ENCODE data around the gene RNF222.

GRCh38 chr17:8436844-8437171 lies 39.2 kb upstream of the RNF222 start:
- TF ChIP-seq, protein P1, sequence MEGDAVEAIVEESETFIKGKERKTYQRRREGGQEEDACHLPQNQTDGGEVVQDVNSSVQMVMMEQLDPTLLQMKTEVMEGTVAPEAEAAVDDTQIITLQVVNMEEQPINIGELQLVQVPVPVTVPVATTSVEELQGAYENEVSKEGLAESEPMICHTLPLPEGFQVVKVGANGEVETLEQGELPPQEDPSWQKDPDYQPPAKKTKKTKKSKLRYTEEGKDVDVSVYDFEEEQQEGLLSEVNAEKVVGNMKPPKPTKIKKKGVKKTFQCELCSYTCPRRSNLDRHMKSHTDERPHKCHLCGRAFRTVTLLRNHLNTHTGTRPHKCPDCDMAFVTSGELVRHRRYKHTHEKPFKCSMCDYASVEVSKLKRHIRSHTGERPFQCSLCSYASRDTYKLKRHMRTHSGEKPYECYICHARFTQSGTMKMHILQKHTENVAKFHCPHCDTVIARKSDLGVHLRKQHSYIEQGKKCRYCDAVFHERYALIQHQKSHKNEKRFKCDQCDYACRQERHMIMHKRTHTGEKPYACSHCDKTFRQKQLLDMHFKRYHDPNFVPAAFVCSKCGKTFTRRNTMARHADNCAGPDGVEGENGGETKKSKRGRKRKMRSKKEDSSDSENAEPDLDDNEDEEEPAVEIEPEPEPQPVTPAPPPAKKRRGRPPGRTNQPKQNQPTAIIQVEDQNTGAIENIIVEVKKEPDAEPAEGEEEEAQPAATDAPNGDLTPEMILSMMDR (IDR thresholded peaks at IDR 0.05; ENCODE audit: control extremely low read depth in 1 of 3, insufficient read depth in 1 of 3, low read depth in 1 of 3, low read length in 3 of 3), result no peak
- TF ChIP-seq TAF1 (IDR thresholded peaks at IDR 0.05; ENCODE audit: low read depth, low read length) (no peak), EZH2 (IDR thresholded peaks at IDR 0.05; ENCODE audit: low read depth, low read length, severe bottlenecking) (no peak)
- TF ChIP-seq, protein P2, sequence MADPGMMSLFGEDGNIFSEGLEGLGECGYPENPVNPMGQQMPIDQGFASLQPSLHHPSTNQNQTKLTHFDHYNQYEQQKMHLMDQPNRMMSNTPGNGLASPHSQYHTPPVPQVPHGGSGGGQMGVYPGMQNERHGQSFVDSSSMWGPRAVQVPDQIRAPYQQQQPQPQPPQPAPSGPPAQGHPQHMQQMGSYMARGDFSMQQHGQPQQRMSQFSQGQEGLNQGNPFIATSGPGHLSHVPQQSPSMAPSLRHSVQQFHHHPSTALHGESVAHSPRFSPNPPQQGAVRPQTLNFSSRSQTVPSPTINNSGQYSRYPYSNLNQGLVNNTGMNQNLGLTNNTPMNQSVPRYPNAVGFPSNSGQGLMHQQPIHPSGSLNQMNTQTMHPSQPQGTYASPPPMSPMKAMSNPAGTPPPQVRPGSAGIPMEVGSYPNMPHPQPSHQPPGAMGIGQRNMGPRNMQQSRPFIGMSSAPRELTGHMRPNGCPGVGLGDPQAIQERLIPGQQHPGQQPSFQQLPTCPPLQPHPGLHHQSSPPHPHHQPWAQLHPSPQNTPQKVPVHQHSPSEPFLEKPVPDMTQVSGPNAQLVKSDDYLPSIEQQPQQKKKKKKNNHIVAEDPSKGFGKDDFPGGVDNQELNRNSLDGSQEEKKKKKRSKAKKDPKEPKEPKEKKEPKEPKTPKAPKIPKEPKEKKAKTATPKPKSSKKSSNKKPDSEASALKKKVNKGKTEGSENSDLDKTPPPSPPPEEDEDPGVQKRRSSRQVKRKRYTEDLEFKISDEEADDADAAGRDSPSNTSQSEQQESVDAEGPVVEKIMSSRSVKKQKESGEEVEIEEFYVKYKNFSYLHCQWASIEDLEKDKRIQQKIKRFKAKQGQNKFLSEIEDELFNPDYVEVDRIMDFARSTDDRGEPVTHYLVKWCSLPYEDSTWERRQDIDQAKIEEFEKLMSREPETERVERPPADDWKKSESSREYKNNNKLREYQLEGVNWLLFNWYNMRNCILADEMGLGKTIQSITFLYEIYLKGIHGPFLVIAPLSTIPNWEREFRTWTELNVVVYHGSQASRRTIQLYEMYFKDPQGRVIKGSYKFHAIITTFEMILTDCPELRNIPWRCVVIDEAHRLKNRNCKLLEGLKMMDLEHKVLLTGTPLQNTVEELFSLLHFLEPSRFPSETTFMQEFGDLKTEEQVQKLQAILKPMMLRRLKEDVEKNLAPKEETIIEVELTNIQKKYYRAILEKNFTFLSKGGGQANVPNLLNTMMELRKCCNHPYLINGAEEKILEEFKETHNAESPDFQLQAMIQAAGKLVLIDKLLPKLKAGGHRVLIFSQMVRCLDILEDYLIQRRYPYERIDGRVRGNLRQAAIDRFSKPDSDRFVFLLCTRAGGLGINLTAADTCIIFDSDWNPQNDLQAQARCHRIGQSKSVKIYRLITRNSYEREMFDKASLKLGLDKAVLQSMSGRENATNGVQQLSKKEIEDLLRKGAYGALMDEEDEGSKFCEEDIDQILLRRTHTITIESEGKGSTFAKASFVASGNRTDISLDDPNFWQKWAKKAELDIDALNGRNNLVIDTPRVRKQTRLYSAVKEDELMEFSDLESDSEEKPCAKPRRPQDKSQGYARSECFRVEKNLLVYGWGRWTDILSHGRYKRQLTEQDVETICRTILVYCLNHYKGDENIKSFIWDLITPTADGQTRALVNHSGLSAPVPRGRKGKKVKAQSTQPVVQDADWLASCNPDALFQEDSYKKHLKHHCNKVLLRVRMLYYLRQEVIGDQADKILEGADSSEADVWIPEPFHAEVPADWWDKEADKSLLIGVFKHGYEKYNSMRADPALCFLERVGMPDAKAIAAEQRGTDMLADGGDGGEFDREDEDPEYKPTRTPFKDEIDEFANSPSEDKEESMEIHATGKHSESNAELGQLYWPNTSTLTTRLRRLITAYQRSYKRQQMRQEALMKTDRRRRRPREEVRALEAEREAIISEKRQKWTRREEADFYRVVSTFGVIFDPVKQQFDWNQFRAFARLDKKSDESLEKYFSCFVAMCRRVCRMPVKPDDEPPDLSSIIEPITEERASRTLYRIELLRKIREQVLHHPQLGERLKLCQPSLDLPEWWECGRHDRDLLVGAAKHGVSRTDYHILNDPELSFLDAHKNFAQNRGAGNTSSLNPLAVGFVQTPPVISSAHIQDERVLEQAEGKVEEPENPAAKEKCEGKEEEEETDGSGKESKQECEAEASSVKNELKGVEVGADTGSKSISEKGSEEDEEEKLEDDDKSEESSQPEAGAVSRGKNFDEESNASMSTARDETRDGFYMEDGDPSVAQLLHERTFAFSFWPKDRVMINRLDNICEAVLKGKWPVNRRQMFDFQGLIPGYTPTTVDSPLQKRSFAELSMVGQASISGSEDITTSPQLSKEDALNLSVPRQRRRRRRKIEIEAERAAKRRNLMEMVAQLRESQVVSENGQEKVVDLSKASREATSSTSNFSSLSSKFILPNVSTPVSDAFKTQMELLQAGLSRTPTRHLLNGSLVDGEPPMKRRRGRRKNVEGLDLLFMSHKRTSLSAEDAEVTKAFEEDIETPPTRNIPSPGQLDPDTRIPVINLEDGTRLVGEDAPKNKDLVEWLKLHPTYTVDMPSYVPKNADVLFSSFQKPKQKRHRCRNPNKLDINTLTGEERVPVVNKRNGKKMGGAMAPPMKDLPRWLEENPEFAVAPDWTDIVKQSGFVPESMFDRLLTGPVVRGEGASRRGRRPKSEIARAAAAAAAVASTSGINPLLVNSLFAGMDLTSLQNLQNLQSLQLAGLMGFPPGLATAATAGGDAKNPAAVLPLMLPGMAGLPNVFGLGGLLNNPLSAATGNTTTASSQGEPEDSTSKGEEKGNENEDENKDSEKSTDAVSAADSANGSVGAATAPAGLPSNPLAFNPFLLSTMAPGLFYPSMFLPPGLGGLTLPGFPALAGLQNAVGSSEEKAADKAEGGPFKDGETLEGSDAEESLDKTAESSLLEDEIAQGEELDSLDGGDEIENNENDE (IDR thresholded peaks at IDR 0.05; ENCODE audit: insufficient replicate concordance, low read length), result no peak

Data from H1 (cell line).